HepG2 (cell line): ENCODE measurements around the gene SDHAF1. TPM values are rescaled to one million over a fixed set of nuclear protein-coding genes. Genes with fewer than 3 reads are reported as not detected.

Experiments used
- CCDC6 ChIP-seq: sonication (generic); formaldehyde crosslinking; IDR thresholded peaks from 2 replicates; pipeline ENCODE4 v1.8.1; 2022; ENCODE audit warnings: mild to moderate bottlenecking, missing genetic modification reagents, moderate library complexity
- DNMT1 ChIP-seq: sonication (generic); formaldehyde crosslinking; IDR thresholded peaks from 2 replicates; pipeline ENCODE4 v1.5.1; 2020; ENCODE audit warnings: mild to moderate bottlenecking, missing genetic modification reagents
- EED ChIP-seq: sonication (generic); formaldehyde crosslinking; IDR thresholded peaks from 2 replicates; pipeline ENCODE4 v1.5.0; 2020; ENCODE audit warnings: mild to moderate bottlenecking, missing genetic modification reagents
- MLLT10 ChIP-seq: sonication (generic); formaldehyde crosslinking; IDR thresholded peaks from 2 replicates; pipeline ENCODE4 v1.4.0; 2020; ENCODE audit warnings: missing genetic modification reagents
- MTF1 ChIP-seq: sonication (generic); formaldehyde crosslinking; IDR thresholded peaks from 2 replicates; pipeline ENCODE4 v1.5.0; 2020; ENCODE audit warnings: missing genetic modification reagents
- MXI1 ChIP-seq: IDR thresholded peaks from 3 replicates; pipeline ENCODE4 v1.6.1; 2012; ENCODE audit warnings: low read depth, low read length, inconsistent platforms, borderline replicate concordance
- MYC ChIP-seq: sonication (generic); formaldehyde crosslinking; IDR thresholded peaks from 2 replicates; pipeline ENCODE4 v1.9.0; 2021; ENCODE audit warnings: missing genetic modification reagents, borderline replicate concordance
- MYNN ChIP-seq: sonication (generic); formaldehyde crosslinking; IDR thresholded peaks from 2 replicates; pipeline ENCODE4 v1.4.0; 2020; ENCODE audit warnings: mild to moderate bottlenecking, low read depth, missing genetic modification reagents
- PBX2 ChIP-seq: IDR thresholded peaks from 2 replicates; pipeline ENCODE4 v1.6.1; 2016; ENCODE audit warnings: control low read depth
- ZC3H4 ChIP-seq: sonication (generic); formaldehyde crosslinking; IDR thresholded peaks from 2 replicates; pipeline ENCODE4 v1.4.0; 2020; ENCODE audit warnings: missing genetic modification reagents, borderline replicate concordance
- ZKSCAN1 ChIP-seq: fragments of 150-350 bp; IDR thresholded peaks from 2 replicates; pipeline ENCODE4 v1.6.1; 2014; ENCODE audit warnings: low read length
- ZNF563 ChIP-seq: sonication (generic); formaldehyde crosslinking; IDR thresholded peaks from 2 replicates; pipeline ENCODE4 v1.8.0; 2022; ENCODE audit warnings: mild to moderate bottlenecking, moderate library complexity, missing genetic modification reagents
- ZNF609 ChIP-seq: sonication (generic); formaldehyde crosslinking; IDR thresholded peaks from 2 replicates; pipeline ENCODE4 v1.4.0; 2020; ENCODE audit warnings: mild to moderate bottlenecking, missing genetic modification reagents, borderline replicate concordance
- ZNF652 ChIP-seq: IDR thresholded peaks from 2 replicates; pipeline ENCODE4 v1.6.1; 2016; ENCODE audit warnings: low read depth, borderline replicate concordance
- ZNF749 ChIP-seq: sonication (generic); formaldehyde crosslinking; IDR thresholded peaks from 2 replicates; pipeline ENCODE4 v1.8.0; 2022; ENCODE audit warnings: mild to moderate bottlenecking, missing genetic modification reagents, moderate library complexity, borderline replicate concordance
- ZNF775 ChIP-seq: sonication (generic); formaldehyde crosslinking; IDR thresholded peaks from 2 replicates; pipeline ENCODE4 v1.4.0; 2020; ENCODE audit warnings: missing genetic modification reagents, mild to moderate bottlenecking, moderate library complexity, borderline replicate concordance
- ZNF792 ChIP-seq: IDR thresholded peaks from 2 replicates; pipeline ENCODE4 v1.6.1; 2016
- polyA plus RNA-seq, 8 experiments: library from polyadenylated mRNA; depleted of rRNA in 3 of 8; stranded (reverse) in 7 of 8; unstranded in 1 of 8; fragments of >200 nt; fragmentation: Illumina TruSeq in 4 of 8; extraction: Trizol in 4 of 8; gene quantifications; 2 replicates each; pipeline versions ENCODE4 v1.2.1 to v1.2.3, GENCODE V29; 2011 to 2016; ENCODE audit warnings: low read depth in 4 of 8, missing spikeins in 1 of 8, mixed read lengths in 1 of 8; ENCODE audit not compliant: insufficient read depth in 1 of 8
- total RNA-seq, 5 experiments: library from RNA; depleted of rRNA; stranded (reverse); fragments of >200 nt; fragmentation: Illumina TruSeq; extraction: Trizol; gene quantifications; 2 replicates each; pipeline ENCODE4 v1.2.3, GENCODE V29; 2016; ENCODE audit warnings: low read depth in 1 of 5
- TF ChIP-seq, protein P1 (sequence below): sonication (generic); formaldehyde crosslinking; IDR thresholded peaks from 2 replicates; pipeline ENCODE4 v1.4.0; 2020; ENCODE audit warnings: mild to moderate bottlenecking, missing genetic modification reagents
- TF ChIP-seq, protein P2 (sequence below): IDR thresholded peaks from 2 replicates; pipeline ENCODE4 v1.6.1; 2016; ENCODE audit warnings: low read depth

The SDHAF1 gene
- total and polyA plus RNA-seq, 2 of the 13 experiments (the other 11 are each of a cell fraction or from before 2014, with no cell fraction given) = 17.8 to 22.8 TPM

GRCh38 chr19:35995048-35995993 is at the start of gene SDHAF1 (continued):
- TF ChIP-seq, protein P1, sequence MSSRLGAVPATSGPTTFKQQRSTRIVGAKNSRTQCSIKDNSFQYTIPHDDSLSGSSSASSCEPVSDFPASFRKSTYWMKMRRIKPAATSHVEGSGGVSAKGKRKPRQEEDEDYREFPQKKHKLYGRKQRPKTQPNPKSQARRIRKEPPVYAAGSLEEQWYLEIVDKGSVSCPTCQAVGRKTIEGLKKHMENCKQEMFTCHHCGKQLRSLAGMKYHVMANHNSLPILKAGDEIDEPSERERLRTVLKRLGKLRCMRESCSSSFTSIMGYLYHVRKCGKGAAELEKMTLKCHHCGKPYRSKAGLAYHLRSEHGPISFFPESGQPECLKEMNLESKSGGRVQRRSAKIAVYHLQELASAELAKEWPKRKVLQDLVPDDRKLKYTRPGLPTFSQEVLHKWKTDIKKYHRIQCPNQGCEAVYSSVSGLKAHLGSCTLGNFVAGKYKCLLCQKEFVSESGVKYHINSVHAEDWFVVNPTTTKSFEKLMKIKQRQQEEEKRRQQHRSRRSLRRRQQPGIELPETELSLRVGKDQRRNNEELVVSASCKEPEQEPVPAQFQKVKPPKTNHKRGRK = no peak
- no peak for TF ChIP-seq MTF1 (CRISPR knock-in tag)
- TF ChIP-seq EED = no peak
- peak; percentile 95 for TF ChIP-seq ZNF563
- TF ChIP-seq DNMT1 (CRISPR knock-in tag) = no peak
- peak; percentile 85 for TF ChIP-seq CCDC6 (CRISPR knock-in tag)
- TF ChIP-seq ZNF775 = no peak
- no peak for TF ChIP-seq MLLT10 (CRISPR knock-in tag)
- TF ChIP-seq ZNF652 (CRISPR knock-in tag) = no peak
- TF ChIP-seq MYNN (CRISPR knock-in tag) = no peak; the same call in 1 of the 2 replicates
- TF ChIP-seq, protein P2, sequence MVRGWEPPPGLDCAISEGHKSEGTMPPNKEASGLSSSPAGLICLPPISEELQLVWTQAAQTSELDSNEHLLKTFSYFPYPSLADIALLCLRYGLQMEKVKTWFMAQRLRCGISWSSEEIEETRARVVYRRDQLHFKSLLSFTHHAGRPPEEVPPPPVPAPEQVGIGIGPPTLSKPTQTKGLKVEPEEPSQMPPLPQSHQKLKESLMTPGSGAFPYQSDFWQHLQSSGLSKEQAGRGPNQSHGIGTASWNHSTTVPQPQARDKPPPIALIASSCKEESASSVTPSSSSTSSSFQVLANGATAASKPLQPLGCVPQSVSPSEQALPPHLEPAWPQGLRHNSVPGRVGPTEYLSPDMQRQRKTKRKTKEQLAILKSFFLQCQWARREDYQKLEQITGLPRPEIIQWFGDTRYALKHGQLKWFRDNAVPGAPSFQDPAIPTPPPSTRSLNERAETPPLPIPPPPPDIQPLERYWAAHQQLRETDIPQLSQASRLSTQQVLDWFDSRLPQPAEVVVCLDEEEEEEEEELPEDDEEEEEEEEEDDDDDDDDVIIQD (CRISPR knock-in tag) = no peak
- no peak for TF ChIP-seq PBX2 (CRISPR knock-in tag)
- peak; percentile 35; the same call in 1 of the 2 replicates for TF ChIP-seq ZNF749 (CRISPR knock-in tag)
- no peak for TF ChIP-seq ZC3H4
- peak; percentile 83; the same call in 1 of the 2 replicates for TF ChIP-seq MYC (CRISPR knock-in tag)
- TF ChIP-seq ZKSCAN1 = 0 out of 2 replicates have a peak, but pooled peaks have one; percentile 9
- peak; percentile 68; the same call in 1 of the 2 replicates for TF ChIP-seq ZNF792 (CRISPR knock-in tag)
- peak; percentile 79; the same call in 2 of the 3 replicates for TF ChIP-seq MXI1
- TF ChIP-seq ZNF609 (CRISPR knock-in tag) = no peak; the same call in 1 of the 2 replicates
